HepG2 (cell line): ENCODE data around the gene TPRN. TPM values are rescaled to one million over a fixed set of nuclear protein-coding genes. Genes with fewer than 3 reads are reported as not detected.
A peak's percentile ranks its signal among the peaks of the same experiment; 100 is the strongest.

Experiments used
- ATF5 ChIP-seq: sonication (generic); formaldehyde crosslinking; IDR thresholded peaks from 2 replicates; pipeline ENCODE4 v1.4.0; 2020; ENCODE audit warnings: mild to moderate bottlenecking, low read depth, missing genetic modification reagents
- BRD4 ChIP-seq: sonication (generic); formaldehyde crosslinking; IDR thresholded peaks from 2 replicates; pipeline ENCODE4 v1.4.0; 2020; ENCODE audit warnings: missing genetic modification reagents
- CC2D1A ChIP-seq: sonication (generic); formaldehyde crosslinking; IDR thresholded peaks from 2 replicates; pipeline ENCODE4 v1.8.1; 2023; ENCODE audit warnings: mild to moderate bottlenecking, missing genetic modification reagents
- FOXC1 ChIP-seq: sonication (generic); formaldehyde crosslinking; IDR thresholded peaks from 2 replicates; pipeline ENCODE4 v1.8.0; 2022; ENCODE audit warnings: mild to moderate bottlenecking, missing genetic modification reagents, borderline replicate concordance
- GABPB1 ChIP-seq: IDR thresholded peaks from 2 replicates; pipeline ENCODE4 v1.6.1; 2016; ENCODE audit warnings: mild to moderate bottlenecking, missing genetic modification reagents, moderate library complexity, missing compliant biosample characterization
- HDAC1 ChIP-seq: sonication (generic); formaldehyde crosslinking; IDR thresholded peaks from 2 replicates; pipeline ENCODE4 v1.5.1; 2020; ENCODE audit warnings: mild to moderate bottlenecking, missing genetic modification reagents
- HNF4A ChIP-seq: sonication (generic); formaldehyde crosslinking; IDR thresholded peaks from 2 replicates; pipeline ENCODE4 v1.4.0; 2020; ENCODE audit warnings: missing genetic modification reagents
- HNRNPK ChIP-seq: fragments of 200-400 bp; formaldehyde crosslinking; IDR thresholded peaks from 2 replicates; pipeline ENCODE4 v1.6.1; 2018; ENCODE audit warnings: low read length, low read depth, moderate library complexity, mild to moderate bottlenecking; ENCODE audit not compliant: poor library complexity, severe bottlenecking
- HNRNPL ChIP-seq: fragments of 200-400 bp; formaldehyde crosslinking; IDR thresholded peaks from 2 replicates; pipeline ENCODE4 v1.6.1; 2017; ENCODE audit warnings: mild to moderate bottlenecking, low read depth, low read length
- HOXA3 ChIP-seq: sonication (generic); formaldehyde crosslinking; IDR thresholded peaks from 2 replicates; pipeline ENCODE4 v1.5.0; 2020; ENCODE audit warnings: missing genetic modification reagents
- IRF9 ChIP-seq: sonication (generic); formaldehyde crosslinking; IDR thresholded peaks from 2 replicates; pipeline ENCODE4 v1.8.0; 2022; ENCODE audit warnings: missing genetic modification reagents, mild to moderate bottlenecking, borderline replicate concordance
- MYC ChIP-seq: sonication (generic); formaldehyde crosslinking; IDR thresholded peaks from 2 replicates; pipeline ENCODE4 v1.9.0; 2021; ENCODE audit warnings: missing genetic modification reagents, borderline replicate concordance
- NFKB2 ChIP-seq: sonication (generic); formaldehyde crosslinking; IDR thresholded peaks from 2 replicates; pipeline ENCODE4 v1.4.0; 2020; ENCODE audit warnings: missing genetic modification reagents, borderline replicate concordance
- RBFOX2 ChIP-seq: fragments of 200-400 bp; formaldehyde crosslinking; IDR thresholded peaks from 2 replicates; pipeline ENCODE4 v1.6.1; 2017; ENCODE audit warnings: low read depth, mild to moderate bottlenecking, low read length
- SALL1 ChIP-seq: sonication (generic); formaldehyde crosslinking; IDR thresholded peaks from 2 replicates; pipeline ENCODE4 v1.8.0; 2022; ENCODE audit warnings: mild to moderate bottlenecking, missing genetic modification reagents
- TERF1 ChIP-seq: sonication (generic); formaldehyde crosslinking; IDR thresholded peaks from 2 replicates; pipeline ENCODE4 v1.8.0; 2022; ENCODE audit warnings: mild to moderate bottlenecking, missing genetic modification reagents, moderate library complexity
- ZFX ChIP-seq: sonication (generic); formaldehyde crosslinking; IDR thresholded peaks from 2 replicates; pipeline ENCODE4 v1.4.0; 2020; ENCODE audit warnings: mild to moderate bottlenecking, low read depth, missing genetic modification reagents, moderate library complexity
- ZKSCAN5 ChIP-seq: sonication (generic); formaldehyde crosslinking; IDR thresholded peaks from 2 replicates; pipeline ENCODE4 v1.5.1; 2020; ENCODE audit warnings: mild to moderate bottlenecking, missing genetic modification reagents
- ZMYM4 ChIP-seq: sonication (generic); formaldehyde crosslinking; IDR thresholded peaks from 2 replicates; pipeline ENCODE4 v1.8.1; 2023; ENCODE audit warnings: mild to moderate bottlenecking, missing genetic modification reagents
- ZNF451 ChIP-seq: sonication (generic); formaldehyde crosslinking; IDR thresholded peaks from 2 replicates; pipeline ENCODE4 v1.5.0; 2020; ENCODE audit warnings: mild to moderate bottlenecking, missing genetic modification reagents
- ZNF564 ChIP-seq: sonication (generic); formaldehyde crosslinking; IDR thresholded peaks from 2 replicates; pipeline ENCODE4 v1.8.1; 2023; ENCODE audit warnings: mild to moderate bottlenecking, missing genetic modification reagents
- ZNF574 ChIP-seq: sonication (generic); formaldehyde crosslinking; IDR thresholded peaks from 2 replicates; pipeline ENCODE4 v1.4.0; 2020; ENCODE audit warnings: missing genetic modification reagents
- ZNF766 ChIP-seq: sonication (generic); formaldehyde crosslinking; IDR thresholded peaks from 2 replicates; pipeline ENCODE4 v1.5.0; 2020; ENCODE audit warnings: missing genetic modification reagents, borderline replicate concordance
- ZNF790 ChIP-seq: sonication (generic); formaldehyde crosslinking; IDR thresholded peaks from 2 replicates; pipeline ENCODE4 v1.8.0; 2022; ENCODE audit warnings: missing genetic modification reagents, mild to moderate bottlenecking, borderline replicate concordance
- ZNF891 ChIP-seq: sonication (generic); formaldehyde crosslinking; IDR thresholded peaks from 2 replicates; pipeline ENCODE4 v1.5.0; 2020; ENCODE audit warnings: mild to moderate bottlenecking, missing genetic modification reagents
- polyA plus RNA-seq, 8 experiments: library from polyadenylated mRNA; depleted of rRNA in 3 of 8; stranded (reverse) in 7 of 8; unstranded in 1 of 8; fragments of >200 nt; fragmentation: Illumina TruSeq in 4 of 8; extraction: Trizol in 4 of 8; gene quantifications; 2 replicates each; pipeline versions ENCODE4 v1.2.1 to v1.2.3, GENCODE V29; 2011 to 2016; ENCODE audit warnings: low read depth in 4 of 8, missing spikeins in 1 of 8, mixed read lengths in 1 of 8; ENCODE audit not compliant: insufficient read depth in 1 of 8
- total RNA-seq, 5 experiments: library from RNA; depleted of rRNA; stranded (reverse); fragments of >200 nt; fragmentation: Illumina TruSeq; extraction: Trizol; gene quantifications; 2 replicates each; pipeline ENCODE4 v1.2.3, GENCODE V29; 2016; ENCODE audit warnings: low read depth in 1 of 5

The TPRN gene
- total and polyA plus RNA-seq, 2 of the 13 experiments (the other 11 are each of a cell fraction or from before 2014, with no cell fraction given) = 10.1 to 19.2 TPM

GRCh38 chr9:137234055-137234697, 33.6 kb upstream of the TPRN start (continued):
- TF ChIP-seq ZMYM4 (CRISPR knock-in tag) (0 out of 2 replicates have a peak, but pooled peaks have one; percentile 17), HOXA3 (0 out of 2 replicates have a peak, but pooled peaks have one; percentile 46), ZNF766 (no peak), SALL1 (0 out of 2 replicates have a peak, but pooled peaks have one; percentile 24), BRD4 (CRISPR knock-in tag) (0 out of 2 replicates have a peak, but pooled peaks have one; percentile 55), NFKB2 (CRISPR knock-in tag) (0 out of 2 replicates have a peak, but pooled peaks have one; percentile 25), MYC (peak; percentile 50; the same call in 1 of the 2 replicates), ZKSCAN5 (CRISPR knock-in tag) (no peak), IRF9 (CRISPR knock-in tag) (peak; percentile 28; the same call in 1 of the 2 replicates), ZNF564 (CRISPR knock-in tag) (0 out of 2 replicates have a peak, but pooled peaks have one; percentile 38), ZNF451 (no peak), ZNF574 (CRISPR knock-in tag) (peak; percentile 47; the same call in 1 of the 2 replicates), ZNF790 (no peak), RBFOX2 (peak; percentile 68), TERF1 (CRISPR knock-in tag) (no peak), HNRNPL (0 out of 2 replicates have a peak, but pooled peaks have one; percentile 51), GABPB1 (CRISPR knock-in tag) (peak; percentile 52; the same call in 1 of the 2 replicates), HNRNPK (peak; percentile 30), ZFX (CRISPR knock-in tag) (peak; percentile 42), HNF4A (peak; percentile 52), CC2D1A (CRISPR knock-in tag) (no peak), ATF5 (CRISPR knock-in tag) (no peak), ZNF891 (CRISPR knock-in tag) (0 out of 2 replicates have a peak, but pooled peaks have one; percentile 27), FOXC1 (CRISPR knock-in tag) (0 out of 2 replicates have a peak, but pooled peaks have one; percentile 27), HDAC1 (CRISPR knock-in tag) (peak; percentile 18; the same call in 1 of the 2 replicates)
